Measurements from ENCODE around the gene YDJC. TPM values are rescaled to one million over a fixed set of nuclear protein-coding genes. Genes with fewer than 3 reads are reported as not detected.
"Not testable (repeated sequence)": the region's sequence is repeated elsewhere in the genome, so short reads cannot be mapped to it uniquely, and the experiment has no call there.

Gene YDJC
- total RNA-seq, 1 donor from 2014 or later = 123 TPM

DNA sequence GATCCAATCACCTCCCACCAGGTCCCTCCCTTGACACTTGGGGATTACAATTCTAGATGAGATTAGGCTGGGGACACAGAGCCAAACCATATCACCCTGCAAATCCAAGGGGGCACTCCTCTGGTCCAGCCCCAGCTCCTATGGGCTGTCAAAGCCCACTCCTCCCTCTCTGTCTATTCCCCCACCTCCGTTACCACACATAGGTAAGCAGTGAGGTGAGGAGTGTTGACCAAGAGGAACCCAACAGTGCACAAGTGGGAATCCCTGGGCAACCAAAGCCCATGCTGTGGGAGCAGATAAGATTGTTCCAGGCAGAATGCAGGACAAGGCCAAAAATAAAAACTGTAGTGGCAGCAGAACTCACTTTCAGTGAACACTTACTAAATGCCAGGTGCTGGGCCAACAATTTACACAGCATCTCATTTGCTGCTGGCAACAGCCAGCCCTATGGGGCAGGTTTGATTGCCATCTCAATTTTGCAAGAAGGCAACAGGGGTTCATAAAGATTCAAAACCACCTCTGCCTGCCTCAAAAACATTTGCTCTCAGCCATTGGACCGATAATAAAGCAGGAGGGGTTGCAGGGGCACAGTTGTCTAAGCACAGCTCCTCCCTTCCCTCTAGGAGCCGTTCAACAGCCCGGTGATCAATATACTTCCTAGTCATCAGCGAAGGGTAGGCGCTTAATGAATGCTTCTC is 21.1 kb upstream of the YDJC start:
- TF ChIP-seq, protein P1, sequence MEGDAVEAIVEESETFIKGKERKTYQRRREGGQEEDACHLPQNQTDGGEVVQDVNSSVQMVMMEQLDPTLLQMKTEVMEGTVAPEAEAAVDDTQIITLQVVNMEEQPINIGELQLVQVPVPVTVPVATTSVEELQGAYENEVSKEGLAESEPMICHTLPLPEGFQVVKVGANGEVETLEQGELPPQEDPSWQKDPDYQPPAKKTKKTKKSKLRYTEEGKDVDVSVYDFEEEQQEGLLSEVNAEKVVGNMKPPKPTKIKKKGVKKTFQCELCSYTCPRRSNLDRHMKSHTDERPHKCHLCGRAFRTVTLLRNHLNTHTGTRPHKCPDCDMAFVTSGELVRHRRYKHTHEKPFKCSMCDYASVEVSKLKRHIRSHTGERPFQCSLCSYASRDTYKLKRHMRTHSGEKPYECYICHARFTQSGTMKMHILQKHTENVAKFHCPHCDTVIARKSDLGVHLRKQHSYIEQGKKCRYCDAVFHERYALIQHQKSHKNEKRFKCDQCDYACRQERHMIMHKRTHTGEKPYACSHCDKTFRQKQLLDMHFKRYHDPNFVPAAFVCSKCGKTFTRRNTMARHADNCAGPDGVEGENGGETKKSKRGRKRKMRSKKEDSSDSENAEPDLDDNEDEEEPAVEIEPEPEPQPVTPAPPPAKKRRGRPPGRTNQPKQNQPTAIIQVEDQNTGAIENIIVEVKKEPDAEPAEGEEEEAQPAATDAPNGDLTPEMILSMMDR (conservative IDR thresholded peaks at IDR 0.05; ENCODE audit: low read depth, low read length) = no peak
- no peak for DNase-seq (ENCODE audit: low read depth)
- H3K4me3 ChIP-seq (ENCODE audit: low read depth, low read length) = peak overlapping the region; percentile 85

DNA sequence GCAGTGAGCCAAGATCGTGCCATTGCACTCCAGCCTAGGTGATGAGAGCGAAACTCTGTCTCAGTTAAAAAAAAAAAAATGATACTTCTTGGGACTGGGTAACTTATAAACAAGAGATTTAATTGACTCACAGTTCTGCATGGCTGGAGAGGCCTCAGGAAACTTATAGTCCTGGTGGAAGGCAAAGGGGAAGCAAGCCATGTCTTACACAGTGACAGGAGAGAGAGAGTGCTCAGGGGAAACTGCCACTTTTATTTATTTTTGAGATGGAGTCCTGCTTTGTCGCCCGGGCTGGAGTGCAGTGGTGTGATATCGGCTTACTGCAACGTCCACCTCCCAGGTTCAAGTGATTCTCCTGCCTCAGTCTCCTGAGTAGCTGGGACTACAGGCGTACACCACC is 20.5 kb upstream of the YDJC start:
- H3K4me3 ChIP-seq (ENCODE audit: low read depth, low read length) = no peak overlapping the region
- TF ChIP-seq, protein P1 (conservative IDR thresholded peaks at IDR 0.05; ENCODE audit: low read depth, low read length) = no peak
- DNase-seq (ENCODE audit: low read depth) = no peak

DNA sequence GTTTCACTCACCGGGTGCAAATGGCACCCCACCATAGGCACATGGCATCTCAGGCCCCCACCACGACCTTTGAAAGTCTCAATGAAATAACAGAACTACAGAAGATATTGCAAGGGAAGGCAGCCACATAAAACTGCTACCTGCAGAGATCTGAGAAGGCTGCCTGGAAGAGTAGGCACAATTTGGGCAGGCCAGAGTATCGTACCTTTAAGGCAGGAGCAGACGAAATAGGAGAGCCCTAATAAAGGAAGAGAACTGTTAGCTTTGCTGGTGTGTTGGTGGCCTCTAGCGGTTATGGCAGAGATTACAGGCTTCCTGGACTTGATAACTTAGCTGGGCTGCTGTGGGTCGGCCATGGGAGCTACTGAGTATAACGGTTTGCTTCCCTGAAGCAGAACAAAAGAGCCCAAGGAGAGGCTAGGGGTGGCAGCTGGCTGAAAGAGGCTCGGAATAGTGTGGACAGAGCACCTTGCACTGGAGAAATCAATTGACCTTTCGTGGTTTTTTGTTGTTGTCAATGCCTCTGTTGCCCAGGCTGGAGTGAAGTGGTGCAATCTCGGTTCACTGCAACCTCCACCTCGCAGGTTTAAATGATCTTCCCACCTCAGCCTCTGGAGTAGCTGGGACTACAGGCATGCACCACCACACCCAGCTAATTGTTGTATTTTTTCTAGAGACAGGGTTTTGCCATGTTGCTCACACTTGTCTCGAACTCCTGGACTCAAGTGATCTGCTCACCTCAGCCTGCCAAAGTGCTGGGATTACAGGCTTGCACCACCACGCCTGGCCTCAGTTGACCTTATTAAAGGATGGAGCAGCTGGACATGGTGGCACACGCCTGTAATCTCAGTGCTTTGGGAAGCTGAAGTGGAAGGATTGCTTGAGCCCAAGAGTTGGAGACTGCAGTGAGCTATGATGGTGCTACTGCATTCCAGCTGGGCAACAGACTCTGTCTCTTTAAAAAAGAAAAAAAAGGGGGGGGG is 17.1 kb upstream of the YDJC start:
- DNase-seq (ENCODE audit: low read depth) = peak; percentile 26
- TF ChIP-seq, protein P1 (conservative IDR thresholded peaks at IDR 0.05; ENCODE audit: low read depth, low read length) = peak; percentile 90
- H3K4me3 ChIP-seq (ENCODE audit: low read depth, low read length) = no peak overlapping the region

DNA sequence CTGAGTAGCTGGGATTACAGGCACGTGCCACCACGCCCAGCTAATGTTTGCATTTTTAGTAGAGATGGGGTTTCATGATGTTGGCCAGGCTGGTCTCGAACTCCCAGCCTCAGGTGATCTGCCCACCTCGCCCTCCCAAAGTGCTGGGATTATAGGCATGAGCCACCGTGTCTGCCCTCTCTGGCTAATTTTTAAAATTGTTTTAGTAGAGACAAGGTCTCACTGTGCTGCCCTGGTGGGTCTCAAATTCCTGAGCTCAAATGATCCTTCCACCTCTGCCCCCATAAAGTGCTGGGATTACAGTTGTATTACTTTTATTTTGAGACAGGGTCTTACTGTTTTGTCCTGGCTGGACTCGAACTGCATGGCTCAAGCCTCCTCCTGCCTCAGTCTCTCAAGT is 15.7 kb upstream of the YDJC start:
- not testable (repeated sequence) for H3K4me3 ChIP-seq (ENCODE audit: low read depth, low read length); DNase-seq (ENCODE audit: low read depth)

DNA sequence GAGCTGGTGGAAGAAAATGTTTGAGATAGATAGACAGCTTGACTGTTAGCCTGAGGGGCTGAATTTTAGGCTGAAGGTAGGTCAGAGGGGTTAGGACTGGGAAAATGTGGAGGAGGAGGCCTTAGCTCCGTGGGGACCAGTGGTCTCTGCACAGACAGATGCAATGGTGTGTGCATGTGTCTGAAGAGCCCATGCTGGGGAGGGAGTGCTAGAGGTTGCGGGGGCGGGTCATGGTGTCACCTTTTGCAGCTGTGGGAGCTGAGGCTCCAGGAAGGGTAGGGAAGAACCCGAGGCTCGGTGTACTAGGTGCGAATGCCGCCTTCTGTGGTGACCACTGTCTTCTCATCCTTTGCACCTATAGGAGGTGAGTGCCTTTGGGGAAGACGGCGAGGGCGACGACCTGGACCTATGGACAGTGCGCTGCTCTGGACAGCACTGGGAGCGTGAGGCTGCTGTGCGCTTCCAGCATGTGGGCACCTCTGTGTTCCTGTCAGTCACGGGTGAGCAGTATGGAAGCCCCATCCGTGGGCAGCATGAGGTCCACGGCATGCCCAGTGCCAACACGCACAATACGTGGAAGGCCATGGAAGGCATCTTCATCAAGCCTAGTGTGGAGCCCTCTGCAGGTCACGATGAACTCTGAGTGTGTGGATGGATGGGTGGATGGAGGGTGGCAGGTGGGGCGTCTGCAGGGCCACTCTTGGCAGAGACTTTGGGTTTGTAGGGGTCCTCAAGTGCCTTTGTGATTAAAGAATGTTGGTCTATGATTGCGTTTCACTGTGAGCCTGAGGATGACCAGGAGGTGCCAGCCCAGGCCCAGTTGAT is 13.9 kb upstream of the YDJC start:
- H3K4me3 ChIP-seq (ENCODE audit: low read depth, low read length) = peak overlapping the region; percentile 80
- DNase-seq (ENCODE audit: low read depth) = no peak
- TF ChIP-seq, protein P1 (conservative IDR thresholded peaks at IDR 0.05; ENCODE audit: low read depth, low read length) = peak; percentile 18

DNA sequence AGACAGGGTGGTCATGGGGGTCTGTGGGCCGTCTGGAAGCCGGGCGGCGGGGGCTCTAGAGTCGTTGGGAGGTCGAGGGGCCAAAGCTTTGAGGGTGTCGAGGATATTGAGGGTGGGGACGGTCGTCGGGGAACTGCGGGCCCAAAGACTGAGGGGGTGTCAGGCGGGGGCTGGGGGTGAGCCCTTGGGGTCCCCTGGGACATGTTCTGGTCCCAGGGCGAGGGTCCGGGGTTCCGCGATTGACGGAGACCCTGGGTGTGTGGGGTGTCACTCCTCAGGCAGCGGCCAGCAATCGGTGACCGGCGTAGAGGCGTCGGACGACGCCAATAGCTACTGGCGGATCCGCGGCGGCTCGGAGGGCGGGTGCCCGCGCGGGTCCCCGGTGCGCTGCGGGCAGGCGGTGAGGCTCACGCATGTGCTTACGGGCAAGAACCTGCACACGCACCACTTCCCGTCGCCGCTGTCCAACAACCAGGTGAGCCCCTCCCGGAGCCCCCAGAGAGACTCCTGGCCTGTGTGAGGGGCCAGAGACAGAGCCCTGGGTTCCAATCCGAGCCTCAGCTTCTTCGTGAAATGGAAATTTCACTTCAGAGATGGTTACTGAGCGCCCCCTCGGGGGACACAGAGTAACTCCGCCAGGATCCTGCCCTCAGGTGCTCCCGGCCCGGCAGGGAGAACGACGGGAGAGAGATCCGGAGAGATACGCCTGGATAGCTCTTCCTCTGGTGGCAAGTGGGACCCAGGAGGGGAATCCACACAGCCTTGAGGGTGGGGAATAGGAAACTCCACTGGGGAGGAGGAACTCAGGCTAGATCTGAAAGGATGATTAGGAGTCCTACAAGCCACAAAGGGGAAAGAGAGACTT is 13.0 kb upstream of the YDJC start:
- H3K4me3 ChIP-seq (ENCODE audit: low read depth, low read length) = peak overlapping the region; percentile 80
- DNase-seq (ENCODE audit: low read depth) = no peak
- TF ChIP-seq, protein P1 (conservative IDR thresholded peaks at IDR 0.05; ENCODE audit: low read depth, low read length) = peak; percentile 65

Measured in epithelial cell of proximal tubule (primary cell).